ENCODE data around the gene EFCC1. TPM values are rescaled to one million over a fixed set of nuclear protein-coding genes. Genes with fewer than 3 reads are reported as not detected.

The EFCC1 gene, protein sequence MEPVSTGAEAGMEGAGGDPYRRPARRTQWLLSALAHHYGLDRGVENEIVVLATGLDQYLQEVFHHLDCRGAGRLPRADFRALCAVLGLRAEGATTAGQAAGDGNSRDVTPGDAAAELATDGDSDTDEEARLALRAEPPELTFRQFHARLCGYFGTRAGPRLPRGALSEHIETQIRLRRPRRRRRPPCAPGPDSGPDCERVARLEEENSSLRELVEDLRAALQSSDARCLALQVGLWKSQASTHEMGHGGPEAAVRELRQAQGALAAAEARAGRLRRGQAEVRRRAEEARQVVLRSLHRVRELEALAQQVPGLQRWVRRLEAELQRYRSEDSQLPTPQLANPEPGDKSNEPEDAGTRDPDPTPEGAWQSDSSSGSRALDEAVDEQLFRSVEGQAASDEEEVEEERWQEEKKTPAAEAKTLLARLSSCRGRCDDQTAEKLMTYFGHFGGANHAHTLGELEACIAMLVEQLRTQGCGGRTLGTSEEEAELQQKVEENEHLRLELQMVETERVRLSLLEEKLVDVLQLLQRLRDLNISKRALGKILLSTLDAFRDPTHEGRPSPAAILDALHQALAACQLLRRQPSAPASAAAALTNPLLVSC
- 0.29 to 0.67 TPM (median 0.31 TPM) in 3 replicates for total RNA-seq

GRCh38 chr3:129001101-129001805, at the start of gene EFCC1:
TSS of gene EFCC1 (plus strand) at chr3:129001304. CDS start at chr3:129001629, 325 bp downstream.
- DNase-seq (ENCODE audit: low spot score in 2 of 2, unreplicated experiment in 2 of 2), result peak in 1 of 2 experiments; percentile 68
- H3K4me3 Mint-ChIP-seq, result peak within 1 kb of the TSS; percentile 63
- H3K27ac Mint-ChIP-seq, result no peak within 1 kb of the TSS
- H3K9me3 Mint-ChIP-seq, result peaks cover 5% of the 10 kb centered on the region
- H3K36me3 Mint-ChIP-seq, result no peaks in the 10 kb centered on the region
- H3K27me3 Mint-ChIP-seq (ENCODE audit: low read depth), result peaks cover 89% of the 10 kb centered on the region
- H3K4me1 Mint-ChIP-seq, result peaks cover 11% of the 10 kb centered on the region
- no peak for TF ChIP-seq CTCF (IDR thresholded peaks at IDR 0.05; ENCODE audit: unreplicated experiment)

DNA sequence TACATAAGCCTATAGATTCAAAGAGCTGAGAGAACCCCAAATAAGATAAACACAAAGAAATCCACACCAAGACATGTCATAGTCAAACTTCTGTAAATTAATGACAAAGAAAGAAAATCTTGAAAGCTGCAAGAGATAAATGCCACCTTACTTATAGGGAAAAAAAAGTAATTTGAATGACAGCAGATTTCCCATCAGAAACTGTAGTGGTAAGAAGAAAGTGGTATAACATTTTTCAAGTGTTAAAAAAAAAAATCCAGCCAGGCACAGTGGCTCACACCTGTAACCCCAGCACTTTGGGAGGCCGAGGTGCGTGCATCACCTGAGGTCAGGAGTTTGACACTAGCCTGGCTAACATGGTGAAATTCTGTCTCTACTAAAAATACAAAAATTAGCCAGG, 44.7 kb upstream of the EFCC1 start:
- DNase-seq (ENCODE audit: low spot score in 2 of 2, unreplicated experiment in 2 of 2), result no peak
- H3K4me3 Mint-ChIP-seq, result no peak overlapping the region
- peaks cover 5% of the 10 kb centered on the region for H3K36me3 Mint-ChIP-seq
- no peak for TF ChIP-seq CTCF (IDR thresholded peaks at IDR 0.05; ENCODE audit: unreplicated experiment)
- peaks cover 23% of the 10 kb centered on the region for H3K27me3 Mint-ChIP-seq (ENCODE audit: low read depth)
- H3K4me1 Mint-ChIP-seq, result no peaks in the 10 kb centered on the region
- H3K27ac Mint-ChIP-seq, result no peak overlapping the region
- H3K9me3 Mint-ChIP-seq, result peaks cover 23% of the 10 kb centered on the region

DNA sequence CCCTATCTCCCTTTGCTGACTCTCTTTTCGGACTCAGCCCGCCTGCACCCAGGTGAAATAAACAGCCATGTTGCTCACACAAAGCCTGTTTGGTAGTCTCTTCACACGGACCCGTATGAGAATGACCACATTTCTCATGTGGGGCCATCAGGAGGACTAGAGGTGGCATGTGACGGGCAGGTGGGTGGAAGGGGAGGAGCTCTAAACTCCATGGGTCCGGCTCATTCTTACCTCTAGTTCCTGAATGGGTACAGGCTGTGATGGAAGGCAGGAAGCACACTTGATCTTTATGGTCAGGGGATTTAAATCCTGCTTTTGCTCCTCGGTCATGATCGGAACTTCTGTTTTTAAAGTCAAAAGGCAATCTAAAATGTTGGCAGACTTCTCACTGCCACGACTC, 35.8 kb upstream of the EFCC1 start:
- no peaks in the 10 kb centered on the region for H3K9me3 Mint-ChIP-seq
- no peak for TF ChIP-seq CTCF (IDR thresholded peaks at IDR 0.05; ENCODE audit: unreplicated experiment)

DNA sequence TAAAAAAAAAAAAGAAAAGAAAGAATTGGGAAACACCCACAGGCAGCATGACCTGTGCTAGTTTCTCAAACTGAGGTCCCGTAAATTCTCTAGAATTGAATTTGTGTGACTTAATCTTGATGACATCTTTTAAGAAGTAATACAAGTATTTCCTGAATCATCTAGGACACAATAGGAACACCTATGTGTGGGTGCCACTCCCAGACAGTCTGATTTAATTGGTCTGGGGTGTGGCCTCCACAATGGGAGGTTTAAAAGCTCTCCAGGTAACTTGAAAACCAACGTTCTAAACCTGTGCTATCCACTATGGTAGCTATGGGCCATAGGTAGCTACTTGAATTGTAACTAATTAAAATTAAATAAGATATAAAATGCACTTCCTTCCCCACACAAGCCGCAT, 35.3 kb upstream of the EFCC1 start:
- H3K4me1 Mint-ChIP-seq, result peaks cover 10% of the 10 kb centered on the region
- H3K4me3 Mint-ChIP-seq, result no peak overlapping the region
- DNase-seq (ENCODE audit: low spot score in 2 of 2, unreplicated experiment in 2 of 2), result no peak
- no peaks in the 10 kb centered on the region for H3K9me3 Mint-ChIP-seq
- TF ChIP-seq CTCF (IDR thresholded peaks at IDR 0.05; ENCODE audit: unreplicated experiment), result no peak
- no peaks in the 10 kb centered on the region for H3K36me3 Mint-ChIP-seq
- H3K27ac Mint-ChIP-seq, result no peak overlapping the region
- H3K27me3 Mint-ChIP-seq (ENCODE audit: low read depth), result peaks cover 13% of the 10 kb centered on the region

More for the DNA sequence above, 35.8 kb upstream of the EFCC1 start:
- no peak overlapping the region for H3K27ac Mint-ChIP-seq
- H3K36me3 Mint-ChIP-seq, result no peaks in the 10 kb centered on the region
- peaks cover 18% of the 10 kb centered on the region for H3K27me3 Mint-ChIP-seq (ENCODE audit: low read depth)
- H3K4me3 Mint-ChIP-seq, result no peak overlapping the region
- DNase-seq (ENCODE audit: low spot score in 2 of 2, unreplicated experiment in 2 of 2), result no peak
- peaks cover 10% of the 10 kb centered on the region for H3K4me1 Mint-ChIP-seq

DNA sequence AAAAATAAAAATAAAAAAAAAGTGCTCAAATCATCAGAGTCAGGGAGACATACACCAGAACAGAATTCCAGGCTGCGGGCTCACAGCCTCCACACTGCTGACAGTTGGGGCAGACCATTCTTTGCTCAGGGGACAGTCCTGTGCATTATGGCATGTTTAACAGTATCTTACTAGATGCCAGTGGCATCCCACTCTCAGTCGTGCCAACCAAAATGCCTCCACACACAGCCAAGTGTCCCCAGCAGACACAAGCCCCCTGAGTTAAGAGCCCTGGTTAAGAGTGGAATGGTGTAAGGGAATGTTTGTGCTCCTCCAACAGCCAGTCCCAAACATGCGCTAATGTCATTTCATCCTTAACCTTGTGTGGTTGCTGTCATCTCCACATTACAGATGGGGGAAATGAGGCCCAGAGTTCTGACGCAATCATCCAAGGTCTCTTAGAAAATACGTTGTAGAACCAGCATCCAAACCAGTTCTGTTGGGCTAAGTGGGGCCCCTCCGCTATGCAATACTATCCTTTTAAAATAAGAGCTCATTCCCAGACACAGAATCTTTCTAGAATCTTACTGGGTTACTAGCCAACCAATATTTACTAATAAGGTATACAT, 33.3 kb upstream of the EFCC1 start:
- H3K27ac Mint-ChIP-seq, result peak overlapping the region; percentile 11
- H3K4me3 Mint-ChIP-seq, result no peak overlapping the region
- no peak for DNase-seq (ENCODE audit: low spot score in 2 of 2, unreplicated experiment in 2 of 2)
- no peaks in the 10 kb centered on the region for H3K9me3 Mint-ChIP-seq
- H3K4me1 Mint-ChIP-seq, result peaks cover 10% of the 10 kb centered on the region
- no peak for TF ChIP-seq CTCF (IDR thresholded peaks at IDR 0.05; ENCODE audit: unreplicated experiment)
- H3K36me3 Mint-ChIP-seq, result no peaks in the 10 kb centered on the region
- H3K27me3 Mint-ChIP-seq (ENCODE audit: low read depth), result peaks cover 2% of the 10 kb centered on the region
